WI38 (cell line): ENCODE data around the gene ASPG.

Experiments used
- H3K4me3 ChIP-seq: 2 replicates; pipeline ENCODE4 v1.5.1; 2011; ENCODE audit warnings: low read depth, mild to moderate bottlenecking, control low read depth, low read length
- CTCF ChIP-seq: IDR thresholded peaks from 2 replicates; pipeline ENCODE4 v1.5.1; 2012; ENCODE audit warnings: low read depth, mild to moderate bottlenecking, control low read depth, low read length

The ASPG gene

GRCh38 chr14:104144911-104145825 lies 59.7 kb downstream of the ASPG start:
- TF ChIP-seq CTCF, result no peak
- H3K4me3 ChIP-seq, result no peak overlapping the region

GRCh38 chr14:104145826-104146601 lies 60.5 kb downstream of the ASPG start:
- no peak overlapping the region for H3K4me3 ChIP-seq
- no peak for TF ChIP-seq CTCF

DNA sequence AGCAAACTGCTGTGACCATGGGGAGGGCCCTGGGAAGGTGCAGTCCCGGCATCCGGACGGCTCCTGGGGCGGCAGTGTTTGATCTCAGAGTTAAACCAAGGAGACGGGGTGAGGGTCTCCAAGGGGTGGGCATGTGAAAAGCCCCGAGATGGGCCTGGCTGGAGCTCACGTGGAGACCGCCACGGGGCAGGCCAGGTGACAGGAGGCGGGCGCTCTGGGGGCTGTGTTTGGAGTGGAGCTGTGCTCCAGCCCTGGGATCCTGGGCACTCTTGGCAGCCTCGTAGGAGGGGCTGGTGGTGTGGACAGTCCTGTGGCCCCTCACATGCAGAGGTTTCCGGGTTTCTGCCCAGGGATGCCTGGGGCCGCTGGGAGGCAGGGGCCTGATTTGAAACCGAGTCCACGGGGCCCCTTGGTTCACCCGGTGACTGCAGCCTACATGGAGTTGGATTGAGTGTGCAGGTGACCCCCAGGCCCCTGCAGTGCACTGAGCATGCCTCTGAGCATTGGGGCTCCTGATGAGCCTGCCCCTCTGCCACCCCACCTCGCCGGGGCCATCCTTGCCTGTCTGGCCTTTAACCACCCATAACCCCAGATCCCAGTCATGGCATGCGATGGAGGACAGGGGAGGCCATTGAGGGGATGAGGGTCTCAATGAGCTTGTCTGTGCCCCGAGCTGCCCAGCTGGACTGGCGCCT lies 61.3 kb downstream of the ASPG start:
- no peak for TF ChIP-seq CTCF
- H3K4me3 ChIP-seq, result no peak overlapping the region

DNA sequence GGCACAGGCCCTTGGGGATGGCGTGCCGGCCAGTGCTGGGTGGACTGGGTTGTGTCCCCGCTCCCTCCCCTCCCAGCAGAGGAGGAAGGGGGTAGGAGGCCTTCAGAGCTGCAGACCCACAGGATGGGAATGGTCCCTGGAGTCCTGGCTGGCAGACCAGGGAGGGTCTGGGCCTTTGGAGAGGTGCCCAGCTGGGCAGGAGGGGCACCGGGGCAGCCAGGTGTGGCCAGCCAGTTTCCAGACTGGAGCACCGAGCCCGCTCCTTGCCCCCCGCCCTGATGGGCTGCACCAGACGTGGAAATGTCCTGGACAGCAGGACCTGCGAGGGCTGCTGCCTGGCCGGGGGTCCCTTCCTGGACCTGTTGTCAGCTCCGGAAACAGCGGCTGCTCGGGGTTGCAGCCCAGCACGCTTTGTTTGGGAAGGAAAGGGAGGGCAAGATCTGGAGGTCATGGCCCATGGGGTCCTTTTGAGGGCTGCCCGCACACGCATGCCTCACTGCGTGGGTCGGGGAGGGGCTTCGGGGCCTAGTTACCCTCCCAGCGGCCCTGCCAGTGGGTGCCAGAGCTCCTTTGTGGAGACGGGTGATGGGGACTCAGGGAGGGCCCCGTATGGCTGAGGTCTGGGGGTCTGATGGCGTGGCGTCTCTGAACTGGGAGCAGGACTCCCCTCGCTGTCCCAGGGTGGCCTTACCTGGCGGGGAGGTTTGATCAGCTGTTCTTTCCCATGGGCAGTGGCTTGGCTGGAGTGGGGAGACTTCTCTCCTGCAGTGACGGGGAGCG lies 62.0 kb downstream of the ASPG start:
- TF ChIP-seq CTCF, result no peak

DNA sequence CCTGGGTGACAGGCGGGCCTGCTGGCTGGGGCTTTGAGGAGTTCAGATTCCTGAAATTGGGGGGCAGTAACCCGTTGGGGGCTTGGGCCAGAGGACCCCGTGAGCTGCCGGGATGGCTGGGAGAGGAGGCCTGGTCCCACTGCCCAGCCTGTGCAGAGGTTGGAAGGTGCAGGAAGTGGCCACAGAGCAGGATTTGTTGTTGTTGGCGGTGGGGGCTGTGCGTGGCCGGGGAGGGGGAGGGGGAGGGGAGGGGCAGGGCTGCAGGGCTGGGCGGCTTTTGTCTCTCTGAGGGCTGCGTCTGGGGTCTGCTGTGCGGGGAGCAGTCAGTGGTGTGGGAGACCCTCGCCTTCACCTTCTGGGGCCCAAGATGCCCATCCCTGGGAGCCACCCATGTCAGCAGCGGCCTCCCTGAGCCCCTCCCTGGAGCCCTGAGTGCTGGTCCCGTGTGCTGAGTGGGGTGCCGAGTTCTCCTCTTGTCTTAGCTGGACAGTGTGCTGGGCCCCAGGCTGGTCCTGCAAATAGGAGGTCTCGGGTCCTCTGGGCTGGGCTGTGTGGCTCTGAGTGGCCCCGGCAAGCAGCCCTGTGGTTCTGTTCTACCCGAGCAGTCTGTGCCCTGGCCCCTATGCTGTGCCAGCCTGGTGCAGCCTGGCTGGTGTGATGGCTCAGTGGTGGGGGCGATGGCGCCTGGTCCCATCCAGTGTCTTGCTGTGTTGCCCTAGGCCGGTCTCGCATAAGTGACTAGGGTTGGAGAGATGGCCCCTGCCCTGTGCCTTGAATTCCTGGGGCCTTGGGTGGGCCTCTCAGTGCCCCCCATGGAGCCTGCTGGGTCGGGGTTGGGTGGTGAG lies 63.2 kb downstream of the ASPG start:
- TF ChIP-seq CTCF, result no peak

More for the DNA sequence above, 62.0 kb downstream of the ASPG start:
- H3K4me3 ChIP-seq, result no peak overlapping the region

GRCh38 chr14:104149278-104149595 lies 63.7 kb downstream of the ASPG start:
- no peak overlapping the region for H3K4me3 ChIP-seq
- no peak for TF ChIP-seq CTCF

More for the DNA sequence above, 63.2 kb downstream of the ASPG start:
- H3K4me3 ChIP-seq, result no peak overlapping the region
